Activated CD4-positive, alpha-beta memory T cell treated with anti-CD3 and anti-CD28 coated beads for 36 hours (primary cell): ENCODE measurements around the gene GPRC5A. TPM values are rescaled to one million over a fixed set of nuclear protein-coding genes. Genes with fewer than 3 reads are reported as not detected.
"Not testable (repeated sequence)": the region's sequence is repeated elsewhere in the genome, so short reads cannot be mapped to it uniquely, and the experiment has no call there.

Experiments used
- CTCF ChIA-PET: fragments of 350-600 bp; sonication (Branson Sonifier 250); formaldehyde crosslinking; loops from one replicate; lab custom pipeline; 2021; ENCODE audit warnings: antibody characterized with exemption, inconsistent platforms; lab: Charles Lee
- POLR2A ChIA-PET: fragments of 350-600 bp; sonication (Branson Sonifier 250); formaldehyde crosslinking; loops from one replicate; lab custom pipeline; 2021; ENCODE audit warnings: antibody characterized with exemption; lab: Charles Lee
- DNase-seq: peaks from one replicate; pipeline ENCODE4 v3.0.0-alpha.2; 2020
- H3K27ac Mint-ChIP-seq: one replicate; pipeline ENCODE4 v1.8.0; 2021; ENCODE audit warnings: mixed read lengths
- H3K27me3 Mint-ChIP-seq: one replicate; pipeline ENCODE4 v1.8.0; 2021; ENCODE audit warnings: mixed read lengths
- H3K36me3 Mint-ChIP-seq: one replicate; pipeline ENCODE4 v1.8.0; 2021; ENCODE audit warnings: mixed read lengths
- H3K4me1 Mint-ChIP-seq: one replicate; pipeline ENCODE4 v1.8.0; 2021; ENCODE audit warnings: low read depth, mixed read lengths
- H3K4me3 Mint-ChIP-seq: one replicate; pipeline ENCODE4 v1.8.0; 2021; ENCODE audit warnings: mild to moderate bottlenecking, mixed read lengths
- H3K9me3 Mint-ChIP-seq: one replicate; pipeline ENCODE4 v1.8.0; 2021; ENCODE audit warnings: mixed read lengths
- intact Hi-C: fragments of 100-400 bp; cut with micrococcal nuclease; formaldehyde crosslinking; loops from one replicate; pipeline ENCODE4 v1.15.1; 2023
- total RNA-seq, 2 experiments: library from RNA; stranded (reverse); gene quantifications; one replicate each; pipeline ENCODE4 v1.2.3, GENCODE V29; 2021

The GPRC5A gene
- total RNA-seq, 2 experiments from 2014 or later, result 0.07 to 0.10 TPM

DNA sequence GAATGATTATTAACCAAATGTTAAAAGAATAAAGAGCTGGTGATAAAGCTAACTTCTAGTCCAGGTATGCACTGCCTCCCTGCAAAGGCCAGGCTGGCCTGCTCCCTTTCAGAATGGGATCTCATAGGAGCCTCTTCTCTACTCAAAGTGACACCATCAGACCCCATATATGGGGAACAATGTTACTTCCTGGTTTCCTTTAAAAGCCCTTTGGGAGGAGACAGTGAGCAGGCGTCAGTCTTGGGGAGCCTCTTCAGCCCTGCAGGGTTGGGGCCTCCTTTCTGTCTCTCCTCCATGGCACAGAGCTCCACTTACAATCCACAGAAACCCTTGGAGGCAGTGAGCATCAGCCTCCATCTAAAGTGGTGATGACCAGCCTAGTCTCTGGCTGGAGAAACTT lies 17.3 kb upstream of the GPRC5A start:
- H3K27ac Mint-ChIP-seq, result no peak overlapping the region

GRCh38 chr12:12875301-12875700 lies 16.1 kb upstream of the GPRC5A start:
- CTCF ChIA-PET, intact Hi-C loops, POLR2A ChIA-PET, H3K4me3 Mint-ChIP-seq, DNase-seq, H3K4me1 Mint-ChIP-seq, H3K27me3 Mint-ChIP-seq, H3K27ac Mint-ChIP-seq, H3K9me3 Mint-ChIP-seq, H3K36me3 Mint-ChIP-seq: not testable (repeated sequence)

More for the DNA sequence above, 17.3 kb upstream of the GPRC5A start:
- intact Hi-C loops, result no loop called here
- Mint-ChIP-seq H3K9me3 (no peaks in the 10 kb centered on the region), H3K4me1 (no peaks in the 10 kb centered on the region), H3K4me3 (no peak overlapping the region), H3K36me3 (peaks cover 5% of the 10 kb centered on the region), H3K27me3 (no peaks in the 10 kb centered on the region)
- no peak for DNase-seq
- ChIA-PET CTCF (no interaction called here), POLR2A (no interaction called here)

- no peak overlapping the region for H3K27ac Mint-ChIP-seq
- no peaks in the 10 kb centered on the region for H3K27me3 Mint-ChIP-seq
- no peak for DNase-seq
- POLR2A ChIA-PET, result no interaction called here
- H3K9me3 Mint-ChIP-seq, result no peaks in the 10 kb centered on the region
- H3K4me1 Mint-ChIP-seq, result peaks cover 12% of the 10 kb centered on the region
- CTCF ChIA-PET, result interaction anchor here (0.5 kb wide), 1 partner anchor 37 kb away, joined by 5 read pairs; no protein-coding TSS in a partner anchor
- intact Hi-C loops, result no loop called here
- no peak overlapping the region for H3K4me3 Mint-ChIP-seq
- no peaks in the 10 kb centered on the region for H3K36me3 Mint-ChIP-seq
Observed at GRCh38 chr12:12877153-12877768, 14.1 kb upstream of the GPRC5A start.

- no peak overlapping the region for H3K27ac Mint-ChIP-seq
- POLR2A ChIA-PET, result interaction anchor here (0.7 kb wide), 1 partner anchor 40 kb away, joined by 3 read pairs; no protein-coding TSS in a partner anchor
- peaks cover 12% of the 10 kb centered on the region for H3K4me1 Mint-ChIP-seq
- CTCF ChIA-PET, result interaction anchor here (0.5 kb wide), 1 partner anchor 37 kb away, joined by 5 read pairs; no protein-coding TSS in a partner anchor
- no peaks in the 10 kb centered on the region for H3K36me3 Mint-ChIP-seq
- intact Hi-C loops, result no loop called here
- H3K9me3 Mint-ChIP-seq, result no peaks in the 10 kb centered on the region
- H3K27me3 Mint-ChIP-seq, result no peaks in the 10 kb centered on the region
- no peak overlapping the region for H3K4me3 Mint-ChIP-seq
- DNase-seq, result no peak
Observed at GRCh38 chr12:12877781-12878455, 13.4 kb upstream of the GPRC5A start.

GRCh38 chr12:12880537-12880936 lies 10.8 kb upstream of the GPRC5A start:
- no peak overlapping the region for H3K27ac Mint-ChIP-seq
- H3K9me3 Mint-ChIP-seq, result no peaks in the 10 kb centered on the region
- H3K4me3 Mint-ChIP-seq, result no peak overlapping the region
- peaks cover 12% of the 10 kb centered on the region for H3K4me1 Mint-ChIP-seq
- DNase-seq, result peak; percentile 28
- ChIA-PET CTCF (interaction anchor here (0.9 to 1.5 kb wide), 2 partner anchors 35 to 44 kb away, joined by 4 to 5 read pairs; no protein-coding TSS in a partner anchor), POLR2A (no interaction called here)
- H3K36me3 Mint-ChIP-seq, result no peaks in the 10 kb centered on the region
- intact Hi-C loops, result no loop called here
- H3K27me3 Mint-ChIP-seq, result no peaks in the 10 kb centered on the region

GRCh38 chr12:12881151-12881909 lies 10.0 kb upstream of the GPRC5A start:
- no peaks in the 10 kb centered on the region for H3K27me3 Mint-ChIP-seq
- intact Hi-C loops, result no loop called here
- H3K4me1 Mint-ChIP-seq, result peaks cover 12% of the 10 kb centered on the region
- CTCF ChIA-PET, result interaction anchor here (1.5 kb wide), 1 partner anchor 35 kb away, joined by 5 read pairs; no protein-coding TSS in a partner anchor
- no peaks in the 10 kb centered on the region for H3K9me3 Mint-ChIP-seq
- H3K36me3 Mint-ChIP-seq, result no peaks in the 10 kb centered on the region
- no peak overlapping the region for H3K27ac Mint-ChIP-seq
- H3K4me3 Mint-ChIP-seq, result no peak overlapping the region
- POLR2A ChIA-PET, result no interaction called here
- no peak for DNase-seq

DNA sequence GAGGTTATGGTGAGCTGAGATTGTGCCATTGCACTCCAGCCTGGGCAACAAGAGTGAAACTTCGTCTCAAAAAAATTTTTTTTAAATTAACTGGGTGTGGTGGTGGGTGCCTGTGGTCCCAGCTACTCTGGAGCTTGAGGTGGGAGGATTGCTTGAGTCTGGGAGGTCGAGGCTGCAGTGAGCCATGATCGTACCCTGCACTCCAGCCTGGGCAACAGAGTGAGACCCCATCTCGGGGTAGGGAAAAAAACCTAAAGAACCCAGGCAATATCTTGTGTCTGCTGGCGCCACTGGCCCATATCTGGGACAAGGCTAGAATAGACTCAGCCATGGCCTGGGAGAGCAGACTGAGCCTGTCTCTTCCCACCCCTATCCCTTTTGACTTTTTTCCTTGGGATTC lies 9.1 kb upstream of the GPRC5A start:
- Mint-ChIP-seq H3K36me3 (no peaks in the 10 kb centered on the region), H3K27me3 (no peaks in the 10 kb centered on the region), H3K27ac (no peak overlapping the region), H3K4me1 (peaks cover 12% of the 10 kb centered on the region), H3K4me3 (no peak overlapping the region), H3K9me3 (no peaks in the 10 kb centered on the region)
- POLR2A ChIA-PET, result no interaction called here
- intact Hi-C loops, result no loop called here
- CTCF ChIA-PET, result no interaction called here
- no peak for DNase-seq

GRCh38 chr12:12883369-12884001 lies 7.9 kb upstream of the GPRC5A start:
- peaks cover 3% of the 10 kb centered on the region for H3K27me3 Mint-ChIP-seq
- no peaks in the 10 kb centered on the region for H3K36me3 Mint-ChIP-seq
- H3K4me3 Mint-ChIP-seq, result no peak overlapping the region
- DNase-seq, result no peak
- intact Hi-C loops, result no loop called here
- H3K4me1 Mint-ChIP-seq, result peaks cover 12% of the 10 kb centered on the region
- ChIA-PET POLR2A (no interaction called here), CTCF (no interaction called here)
- no peaks in the 10 kb centered on the region for H3K9me3 Mint-ChIP-seq
- H3K27ac Mint-ChIP-seq, result no peak overlapping the region

GRCh38 chr12:12885096-12885792 lies 6.1 kb upstream of the GPRC5A start:
- POLR2A ChIA-PET, result no interaction called here
- H3K9me3 Mint-ChIP-seq, result no peaks in the 10 kb centered on the region
- peaks cover 12% of the 10 kb centered on the region for H3K4me1 Mint-ChIP-seq
- peaks cover 14% of the 10 kb centered on the region for H3K27me3 Mint-ChIP-seq
- intact Hi-C loops, result no loop called here
- no peaks in the 10 kb centered on the region for H3K36me3 Mint-ChIP-seq
- H3K27ac Mint-ChIP-seq, result no peak overlapping the region
- H3K4me3 Mint-ChIP-seq, result no peak overlapping the region
- CTCF ChIA-PET, result no interaction called here
- DNase-seq, result no peak

DNA sequence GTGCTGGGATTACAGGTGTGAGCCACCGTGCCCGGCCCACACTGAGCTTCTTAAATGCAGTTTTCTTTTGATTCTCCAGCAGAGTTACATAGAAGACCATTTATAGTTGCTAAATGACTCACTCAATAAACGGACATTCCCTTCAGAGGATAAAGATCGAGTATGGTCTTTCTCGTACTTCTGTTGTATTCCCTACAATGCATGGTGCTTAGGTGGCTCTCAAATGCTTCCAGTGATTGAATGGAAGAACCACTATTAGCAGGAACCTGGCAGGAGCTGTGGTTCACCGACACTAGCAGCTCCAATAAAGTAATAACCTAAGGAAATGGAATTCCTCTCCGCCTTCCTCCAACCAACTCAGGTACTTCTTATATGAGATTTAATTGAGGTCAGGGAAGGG lies 3.9 kb upstream of the GPRC5A start:
- Mint-ChIP-seq H3K4me3 (no peak overlapping the region), H3K27me3 (peaks cover 32% of the 10 kb centered on the region), H3K9me3 (no peaks in the 10 kb centered on the region), H3K4me1 (peaks cover 10% of the 10 kb centered on the region), H3K36me3 (no peaks in the 10 kb centered on the region), H3K27ac (no peak overlapping the region)
- no peak for DNase-seq
- POLR2A ChIA-PET, result no interaction called here
- intact Hi-C loops, result no loop called here
- CTCF ChIA-PET, result interaction anchor here (1.0 kb wide), 1 partner anchor 51 kb away, joined by 4 read pairs; no protein-coding TSS in a partner anchor

DNA sequence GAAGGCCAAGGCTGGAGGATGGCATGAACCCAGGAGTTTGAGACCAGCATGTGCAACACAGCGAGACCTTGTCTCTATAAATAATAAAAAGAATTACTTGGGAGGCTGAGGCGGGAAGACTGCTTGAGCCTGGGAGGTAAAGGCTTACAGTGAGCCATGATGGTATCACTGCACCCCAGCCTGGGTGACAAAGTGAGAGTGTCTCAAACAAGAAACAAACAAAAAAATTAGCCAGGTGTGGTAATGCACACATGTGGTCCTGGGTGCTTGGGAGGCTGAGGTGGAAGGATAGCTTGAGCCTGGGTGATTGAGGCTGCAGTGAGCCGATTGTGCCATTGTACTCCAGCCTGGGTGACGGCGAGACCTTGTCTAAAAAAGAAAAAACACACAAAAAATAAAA lies 1.7 kb upstream of the GPRC5A start:
- ChIA-PET CTCF (no interaction called here), POLR2A (no interaction called here)
- intact Hi-C loops, result loop anchor here (10.0 kb wide), 1 partner anchor 165 kb away; no protein-coding TSS in a partner anchor
- no peak overlapping the region for H3K4me3 Mint-ChIP-seq
- DNase-seq, result no peak
- H3K9me3 Mint-ChIP-seq, result no peaks in the 10 kb centered on the region
- H3K36me3 Mint-ChIP-seq, result no peaks in the 10 kb centered on the region
- H3K27me3 Mint-ChIP-seq, result peaks cover 41% of the 10 kb centered on the region
- H3K4me1 Mint-ChIP-seq, result peaks cover 10% of the 10 kb centered on the region
- H3K27ac Mint-ChIP-seq, result no peak overlapping the region
